VCaP (cell line): ENCODE measurements around the gene SPTBN1.

ENCODE experiments used
- H3K27ac ChIP-seq: fragments of 450-650 bp; 2 replicates; pipeline ENCODE4 v1.5.1; 2017
- CTCF ChIP-seq: fragments of 450-650 bp; conservative IDR thresholded peaks from 2 replicates; pipeline ENCODE4 v1.5.1; 2017; ENCODE audit warnings: mild to moderate bottlenecking, moderate library complexity

SPTBN1 gene

GRCh38 chr2:54595161-54595803 lies 139.2 kb downstream of the SPTBN1 start:
- H3K27ac ChIP-seq: no peak overlapping the region
- no peak for TF ChIP-seq CTCF

- no peak overlapping the region for H3K27ac ChIP-seq
- no peak for TF ChIP-seq CTCF
Observed at GRCh38 chr2:54595999-54596902, 140.1 kb downstream of the SPTBN1 start.

GRCh38 chr2:54597153-54597848 lies 141.2 kb downstream of the SPTBN1 start:
- TF ChIP-seq CTCF: no peak
- H3K27ac ChIP-seq: 0 out of 2 replicates have a peak overlapping the region, but pooled peaks have one; percentile 15

GRCh38 chr2:54598347-54599325 lies 142.5 kb downstream of the SPTBN1 start:
- no peak for TF ChIP-seq CTCF
- H3K27ac ChIP-seq: no peak overlapping the region

GRCh38 chr2:54599326-54599710 lies 143.2 kb downstream of the SPTBN1 start:
- no peak for TF ChIP-seq CTCF
- H3K27ac ChIP-seq: no peak overlapping the region

GRCh38 chr2:54599914-54600313 lies 143.8 kb downstream of the SPTBN1 start:
- H3K27ac ChIP-seq: no peak overlapping the region
- TF ChIP-seq CTCF: no peak
